AG09309 (cell line): Measurements from ENCODE around the gene ZNF148.

ENCODE experiments used
- DNase-seq: peaks from one replicate; pipeline ENCODE4 v3.0.0-alpha.2; 2010; ENCODE audit warnings: low read depth
- H3K4me3 ChIP-seq: 2 replicates; pipeline ENCODE4 v1.5.1; 2011; ENCODE audit warnings: mild to moderate bottlenecking, low read depth, low read length, moderate library complexity; ENCODE audit not compliant: control insufficient read depth
- CTCF ChIP-seq: IDR thresholded peaks from 2 replicates; pipeline ENCODE4 v1.5.1; 2011; ENCODE audit warnings: mild to moderate bottlenecking, low read depth, low read length, inconsistent platforms; ENCODE audit not compliant: insufficient read depth, control insufficient read depth; ENCODE audit errors: missing control alignments

The ZNF148 gene

GRCh38 chr3:125357837-125358236, 17.3 kb downstream of the ZNF148 start:
- no peak for DNase-seq
- H3K4me3 ChIP-seq: no peak overlapping the region
- no peak for TF ChIP-seq CTCF

GRCh38 chr3:125357032-125357658, 18.0 kb downstream of the ZNF148 start:
- no peak for DNase-seq
- peak overlapping the region; percentile 55 for H3K4me3 ChIP-seq
- TF ChIP-seq CTCF: no peak

- H3K4me3 ChIP-seq: peak overlapping the region; percentile 55
- TF ChIP-seq CTCF: no peak
- no peak for DNase-seq
These were observed 18.7 kb downstream of the ZNF148 start for GRCh38 chr3:125356140-125357026.

- no peak for TF ChIP-seq CTCF
- no peak overlapping the region for H3K4me3 ChIP-seq
- no peak for DNase-seq
These were observed 21.5 kb downstream of the ZNF148 start for GRCh38 chr3:125353659-125354058.

GRCh38 chr3:125353128-125353527, 22.0 kb downstream of the ZNF148 start:
- no peak for TF ChIP-seq CTCF
- DNase-seq: no peak
- H3K4me3 ChIP-seq: no peak overlapping the region

GRCh38 chr3:125351814-125352456, 23.2 kb downstream of the ZNF148 start:
- no peak for TF ChIP-seq CTCF
- DNase-seq: no peak
- H3K4me3 ChIP-seq: no peak overlapping the region
